HG03025 (cell line): Measurements from ENCODE around the gene FAM162B.
"Not testable (repeated sequence)": the region's sequence is repeated elsewhere in the genome, so short reads cannot be mapped to it uniquely, and the experiment has no call there.

Experiments used
- ATAC-seq: cut with Tn5 transposase; IDR thresholded peaks from one replicate; pipeline ENCODE4 v1.9.1; 2021; ENCODE audit warnings: mild to moderate bottlenecking, moderate library complexity; ENCODE audit not compliant: unreplicated experiment, low FRiP score

FAM162B gene

GRCh38 chr6:116730513-116730912 is 35.0 kb downstream of the FAM162B start:
- ATAC-seq = no peak

- ATAC-seq = no peak
Observed at GRCh38 chr6:116726947-116727346, 38.6 kb downstream of the FAM162B start.

DNA sequence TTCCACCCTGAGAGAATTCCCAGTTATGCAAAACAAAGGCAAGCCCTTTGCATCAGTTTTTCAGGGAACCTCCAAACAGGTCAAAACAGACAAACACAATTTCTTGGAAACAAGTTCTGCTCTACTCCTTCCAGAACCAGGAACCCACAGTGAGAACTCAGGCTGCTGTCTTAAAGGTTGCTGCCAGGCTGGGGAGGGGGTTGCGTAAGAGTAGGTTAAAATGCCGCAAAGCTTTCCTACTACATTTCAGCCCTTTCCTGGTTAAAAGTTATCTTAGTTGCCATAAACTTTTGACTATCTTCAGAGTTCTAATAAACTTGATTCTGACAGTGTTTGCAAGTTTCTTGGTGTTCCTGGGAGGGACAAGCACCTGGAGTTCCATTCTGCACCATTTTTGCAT is 50.8 kb downstream of the FAM162B start:
- ATAC-seq = no peak

- ATAC-seq = no peak
Observed at GRCh38 chr6:116714296-116714695, 51.2 kb downstream of the FAM162B start.

GRCh38 chr6:116705917-116706316 is 59.6 kb downstream of the FAM162B start:
- no peak for ATAC-seq

GRCh38 chr6:116703888-116704287 is 61.6 kb downstream of the FAM162B start:
- ATAC-seq = not testable (repeated sequence)
